ENCODE measurements around the gene OVOL2. TPM values are rescaled to one million over a fixed set of nuclear protein-coding genes. Genes with fewer than 3 reads are reported as not detected.

OVOL2 gene
- total and polyA plus RNA-seq, 9 donors, result 0.15 to 11.4 (median 0.72) TPM; not detected in 4

DNA sequence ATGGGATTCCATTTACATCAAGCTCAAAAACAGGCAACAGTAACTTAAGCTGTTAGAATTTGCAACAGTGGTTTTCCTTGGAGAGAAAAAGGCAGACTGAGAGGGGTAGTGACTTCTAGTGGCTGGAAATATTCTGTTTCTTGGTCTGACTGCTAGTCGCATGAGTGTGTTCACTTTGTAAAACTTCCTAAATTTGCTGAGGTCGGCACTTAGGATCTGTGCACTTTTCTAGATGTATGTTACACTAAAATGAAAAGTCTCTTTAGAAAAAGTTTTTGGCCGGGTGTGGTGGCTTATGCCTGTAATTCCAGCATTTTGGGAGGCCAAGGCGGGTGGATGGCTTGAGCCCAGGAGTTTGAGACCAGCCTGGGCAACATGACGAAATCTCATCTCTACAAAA lies 18.7 kb downstream of the OVOL2 start:
- WGBS, 3 donors, result 71 to 75% (median 74%) methylated on average over 5 of the region's 5 CpGs
- Histone ChIP-seq H3K27me3 (no peaks in the 10 kb centered on the region), H3K4me3 (no peak overlapping the region), H3K4me1 (ENCODE audit: insufficient read depth) (no peaks in the 10 kb centered on the region), H3K27ac (no peak overlapping the region), H3K36me3 (no peaks in the 10 kb centered on the region), H3K9me3 (no peaks in the 10 kb centered on the region)
- TF ChIP-seq, protein P1, sequence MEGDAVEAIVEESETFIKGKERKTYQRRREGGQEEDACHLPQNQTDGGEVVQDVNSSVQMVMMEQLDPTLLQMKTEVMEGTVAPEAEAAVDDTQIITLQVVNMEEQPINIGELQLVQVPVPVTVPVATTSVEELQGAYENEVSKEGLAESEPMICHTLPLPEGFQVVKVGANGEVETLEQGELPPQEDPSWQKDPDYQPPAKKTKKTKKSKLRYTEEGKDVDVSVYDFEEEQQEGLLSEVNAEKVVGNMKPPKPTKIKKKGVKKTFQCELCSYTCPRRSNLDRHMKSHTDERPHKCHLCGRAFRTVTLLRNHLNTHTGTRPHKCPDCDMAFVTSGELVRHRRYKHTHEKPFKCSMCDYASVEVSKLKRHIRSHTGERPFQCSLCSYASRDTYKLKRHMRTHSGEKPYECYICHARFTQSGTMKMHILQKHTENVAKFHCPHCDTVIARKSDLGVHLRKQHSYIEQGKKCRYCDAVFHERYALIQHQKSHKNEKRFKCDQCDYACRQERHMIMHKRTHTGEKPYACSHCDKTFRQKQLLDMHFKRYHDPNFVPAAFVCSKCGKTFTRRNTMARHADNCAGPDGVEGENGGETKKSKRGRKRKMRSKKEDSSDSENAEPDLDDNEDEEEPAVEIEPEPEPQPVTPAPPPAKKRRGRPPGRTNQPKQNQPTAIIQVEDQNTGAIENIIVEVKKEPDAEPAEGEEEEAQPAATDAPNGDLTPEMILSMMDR (IDR thresholded peaks at IDR 0.05), result no peak
- intact Hi-C loops (cut with DNase I), result no loop called here
- no peak for DNase-seq

DNA sequence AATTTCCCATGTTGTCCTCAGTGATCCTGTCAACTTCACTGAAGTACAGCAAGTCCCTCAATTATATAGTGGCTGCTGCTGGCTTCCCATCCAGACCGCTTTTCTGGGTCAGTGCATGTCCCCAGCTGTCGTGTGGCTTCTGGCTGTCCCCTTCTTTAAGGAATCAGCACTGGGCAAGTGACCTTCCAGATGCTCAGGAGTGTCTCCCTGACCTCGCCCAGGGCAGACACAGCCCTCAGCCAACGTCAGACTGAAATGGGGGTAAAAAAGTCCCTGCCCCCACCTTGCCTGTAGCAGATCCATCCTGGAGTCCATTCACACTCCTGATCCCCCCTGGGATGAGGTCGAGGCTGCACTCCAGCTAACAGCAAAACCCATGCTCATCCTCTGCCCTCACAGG lies 23.7 kb downstream of the OVOL2 start:
- TF ChIP-seq POLR2A (IDR thresholded peaks at IDR 0.05), result no peak
- TF ChIP-seq, protein P1 (IDR thresholded peaks at IDR 0.05), result no peak
- no peak for TF ChIP-seq EP300 (IDR thresholded peaks at IDR 0.05)
- intact Hi-C loops (cut with DNase I), result loop anchor here in 1 of 4 donors (5.0 kb wide), 1 partner anchor 342 kb away; no protein-coding TSS in a partner anchor
- H3K27me3 ChIP-seq, result no peaks in the 10 kb centered on the region

DNA sequence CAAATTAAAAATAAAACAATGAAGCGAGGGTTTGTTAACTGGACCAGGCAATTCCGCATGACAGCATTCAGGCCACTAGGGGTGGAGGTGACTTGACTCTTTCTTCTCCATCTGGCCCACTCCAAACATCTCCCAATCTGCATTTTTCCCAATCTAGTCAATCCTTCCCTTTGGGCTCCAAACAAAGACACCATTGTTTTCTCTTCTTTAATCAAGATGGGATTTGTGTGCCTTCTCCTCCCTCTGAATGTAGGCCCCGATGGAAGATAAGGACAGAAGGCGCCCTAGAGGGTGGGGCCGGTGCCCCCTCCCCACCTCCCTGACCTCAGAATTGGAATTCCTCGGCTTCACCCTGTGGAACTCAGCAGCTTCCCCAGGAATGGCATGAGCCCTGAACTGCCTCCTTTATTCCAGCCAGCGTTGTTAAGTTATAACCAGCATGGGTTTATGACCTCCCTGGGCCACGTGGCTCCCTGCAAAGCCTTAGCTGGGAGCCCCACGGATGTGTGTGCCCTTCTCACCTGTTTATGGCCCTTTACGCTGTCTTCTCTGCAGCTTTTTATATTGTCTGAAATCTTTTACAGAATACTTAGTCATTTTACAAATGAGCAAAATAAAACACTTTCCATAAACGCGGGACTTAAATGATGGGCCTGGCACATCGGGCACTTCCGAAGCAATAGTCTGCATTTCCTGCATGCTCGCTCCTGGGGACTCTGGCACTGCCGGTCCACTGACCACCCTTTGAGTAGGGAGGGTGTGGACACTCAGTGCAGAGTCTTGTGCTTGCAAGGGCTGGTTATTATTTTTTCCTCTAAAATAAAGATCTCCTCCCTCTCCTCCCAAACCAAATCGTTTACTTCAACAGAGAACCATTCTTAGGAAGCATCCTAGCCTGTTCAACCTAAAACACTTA lies 24.5 kb downstream of the OVOL2 start:
- intact Hi-C loops (cut with DNase I), result loop anchor here in 1 of 4 donors (5.0 kb wide), 1 partner anchor 341 kb away; no protein-coding TSS in a partner anchor
- Histone ChIP-seq H3K4me1 (ENCODE audit: insufficient read depth) (no peaks in the 10 kb centered on the region), H3K4me3 (no peak overlapping the region), H3K27me3 (no peaks in the 10 kb centered on the region), H3K9me3 (no peaks in the 10 kb centered on the region), H3K36me3 (no peaks in the 10 kb centered on the region), H3K27ac (no peak overlapping the region)
- TF ChIP-seq, protein P1 (IDR thresholded peaks at IDR 0.05), result no peak
- TF ChIP-seq POLR2A (IDR thresholded peaks at IDR 0.05) (no peak), EP300 (IDR thresholded peaks at IDR 0.05) (no peak)
- WGBS, 3 donors, result 54 to 60% (median 57%) methylated on average over 17 of the region's 17 CpGs
- DNase-seq, result no peak

More for the DNA sequence above, 23.7 kb downstream of the OVOL2 start:
- Histone ChIP-seq H3K36me3 (no peaks in the 10 kb centered on the region), H3K4me1 (ENCODE audit: insufficient read depth) (no peaks in the 10 kb centered on the region), H3K27ac (no peak overlapping the region), H3K4me3 (no peak overlapping the region), H3K9me3 (no peaks in the 10 kb centered on the region)
- no peak for DNase-seq
- 52 to 61% (median 61%) methylated on average over 5 of the region's 5 CpGs for WGBS, 3 donors

DNA sequence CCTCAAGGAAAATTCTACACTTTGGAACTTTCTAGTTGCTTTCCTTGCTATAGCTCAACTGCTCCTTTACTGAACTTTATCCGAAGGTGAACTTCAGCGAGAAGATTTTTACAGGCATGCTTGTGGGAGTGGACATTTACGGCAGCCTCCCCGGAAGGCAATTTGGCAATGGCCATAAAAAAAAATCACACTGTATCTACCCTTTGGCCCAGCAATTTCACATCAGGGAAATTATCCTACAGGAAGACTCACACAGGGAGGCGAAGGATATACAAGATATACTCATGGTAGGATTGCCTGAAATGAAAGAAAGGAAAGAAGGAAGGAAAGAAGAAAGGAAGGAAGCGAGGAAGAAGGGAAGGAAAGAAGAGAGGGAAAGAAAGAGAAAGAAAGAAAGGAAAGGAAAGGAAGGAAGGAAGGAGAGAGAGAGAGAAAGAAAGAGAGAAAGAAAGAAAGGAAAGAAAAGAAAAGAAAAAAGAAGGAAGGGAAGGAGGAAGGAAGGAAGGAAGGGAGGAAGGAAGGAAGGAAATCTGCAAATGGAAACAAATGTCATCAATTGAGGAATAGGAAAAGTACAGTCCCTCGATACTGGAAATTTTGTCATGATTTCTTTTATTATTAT lies 25.7 kb downstream of the OVOL2 start:
- Histone ChIP-seq H3K36me3 (no peaks in the 10 kb centered on the region), H3K4me1 (ENCODE audit: insufficient read depth) (no peaks in the 10 kb centered on the region), H3K4me3 (no peak overlapping the region), H3K9me3 (no peaks in the 10 kb centered on the region), H3K27ac (no peak overlapping the region), H3K27me3 (no peaks in the 10 kb centered on the region)
- WGBS, 3 donors, result 36 to 44% (median 39%) methylated on average over 7 of the region's 7 CpGs
- TF ChIP-seq, protein P1 (IDR thresholded peaks at IDR 0.05), result no peak
- TF ChIP-seq POLR2A (IDR thresholded peaks at IDR 0.05), result no peak
- no peak for TF ChIP-seq EP300 (IDR thresholded peaks at IDR 0.05)
- intact Hi-C loops (cut with DNase I), result loop anchor here in 1 of 4 donors (5.0 kb wide), 1 partner anchor 340 kb away; no protein-coding TSS in a partner anchor
- DNase-seq, result no peak

Measured in ovary (tissue), 9 donors.